ENCODE data around the gene PHF14.
"Not testable (repeated sequence)": the region's sequence is repeated elsewhere in the genome, so short reads cannot be mapped to it uniquely, and the experiment has no call there.

PHF14 gene

GRCh38 chr7:10939911-10940703 is 33.6 kb upstream of the PHF14 start:
- TF ChIP-seq CTCF (IDR thresholded peaks at IDR 0.05; ENCODE audit: low read depth, low read length), result no peak
- H3K4me3 ChIP-seq (ENCODE audit: low read depth, low read length), result peak overlapping the region; percentile 100

- H3K4me3 ChIP-seq (ENCODE audit: low read depth, low read length), result peak overlapping the region; percentile 100
- no peak for TF ChIP-seq CTCF (IDR thresholded peaks at IDR 0.05; ENCODE audit: low read depth, low read length)
Measured at GRCh38 chr7:10940704-10941355, 32.8 kb upstream of the PHF14 start.

GRCh38 chr7:10950494-10950893 is 23.2 kb upstream of the PHF14 start:
- H3K4me3 ChIP-seq (ENCODE audit: low read depth, low read length), result no peak overlapping the region
- no peak for TF ChIP-seq CTCF (IDR thresholded peaks at IDR 0.05; ENCODE audit: low read depth, low read length)

- not testable (repeated sequence) for H3K4me3 ChIP-seq (ENCODE audit: low read depth, low read length)
Measured at GRCh38 chr7:10950974-10951578, 22.6 kb upstream of the PHF14 start.

- TF ChIP-seq CTCF (IDR thresholded peaks at IDR 0.05; ENCODE audit: low read depth, low read length), result no peak
- no peak overlapping the region for H3K4me3 ChIP-seq (ENCODE audit: low read depth, low read length)
Measured at GRCh38 chr7:10952588-10952987, 21.1 kb upstream of the PHF14 start.

- not testable (repeated sequence) for H3K4me3 ChIP-seq (ENCODE audit: low read depth, low read length)
Measured at GRCh38 chr7:10953078-10953750, 20.5 kb upstream of the PHF14 start.

GRCh38 chr7:10956528-10956927 is 17.1 kb upstream of the PHF14 start:
- no peak for TF ChIP-seq CTCF (IDR thresholded peaks at IDR 0.05; ENCODE audit: low read depth, low read length)
- peak overlapping the region; percentile 43 for H3K4me3 ChIP-seq (ENCODE audit: low read depth, low read length)

GRCh38 chr7:10960242-10960641 is 13.4 kb upstream of the PHF14 start:
- H3K4me3 ChIP-seq (ENCODE audit: low read depth, low read length), result not testable (repeated sequence)

GRCh38 chr7:10965016-10965415 is 8.7 kb upstream of the PHF14 start:
- not testable (repeated sequence) for H3K4me3 ChIP-seq (ENCODE audit: low read depth, low read length)

All from WI38 (cell line).